Measurements from ENCODE around the gene PPHLN1.

Gene PPHLN1

DNA sequence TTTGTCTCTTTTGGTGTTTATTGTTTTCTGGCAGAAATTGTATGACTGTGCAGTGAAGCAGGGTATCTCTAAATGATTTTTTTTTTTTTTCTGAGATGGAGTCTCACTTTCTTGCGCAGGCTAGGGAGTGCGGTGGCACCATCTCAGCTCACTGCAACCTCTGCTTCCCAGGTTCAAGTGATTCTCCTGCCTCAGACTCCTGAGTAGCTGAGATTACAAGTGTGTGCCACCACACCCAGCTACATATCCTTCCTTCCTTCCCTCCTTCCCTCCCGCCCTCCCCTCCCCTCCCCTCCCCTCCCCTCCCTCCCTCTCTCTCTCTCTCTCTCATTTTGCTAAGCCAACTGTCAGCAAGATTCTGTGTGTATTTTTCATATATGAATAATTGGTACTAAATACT, 94.4 kb downstream of the PPHLN1 start:
- Histone ChIP-seq H3K9ac (ENCODE audit: low read depth, low read length) (no peak overlapping the region), H3K9me3 (ENCODE audit: control insufficient read depth, insufficient read depth, low read length) (no peaks in the 10 kb centered on the region), H3K4me1 (ENCODE audit: insufficient read depth, low read length) (no peaks in the 10 kb centered on the region), H3K36me3 (ENCODE audit: insufficient read depth, low read length) (no peaks in the 10 kb centered on the region)

DNA sequence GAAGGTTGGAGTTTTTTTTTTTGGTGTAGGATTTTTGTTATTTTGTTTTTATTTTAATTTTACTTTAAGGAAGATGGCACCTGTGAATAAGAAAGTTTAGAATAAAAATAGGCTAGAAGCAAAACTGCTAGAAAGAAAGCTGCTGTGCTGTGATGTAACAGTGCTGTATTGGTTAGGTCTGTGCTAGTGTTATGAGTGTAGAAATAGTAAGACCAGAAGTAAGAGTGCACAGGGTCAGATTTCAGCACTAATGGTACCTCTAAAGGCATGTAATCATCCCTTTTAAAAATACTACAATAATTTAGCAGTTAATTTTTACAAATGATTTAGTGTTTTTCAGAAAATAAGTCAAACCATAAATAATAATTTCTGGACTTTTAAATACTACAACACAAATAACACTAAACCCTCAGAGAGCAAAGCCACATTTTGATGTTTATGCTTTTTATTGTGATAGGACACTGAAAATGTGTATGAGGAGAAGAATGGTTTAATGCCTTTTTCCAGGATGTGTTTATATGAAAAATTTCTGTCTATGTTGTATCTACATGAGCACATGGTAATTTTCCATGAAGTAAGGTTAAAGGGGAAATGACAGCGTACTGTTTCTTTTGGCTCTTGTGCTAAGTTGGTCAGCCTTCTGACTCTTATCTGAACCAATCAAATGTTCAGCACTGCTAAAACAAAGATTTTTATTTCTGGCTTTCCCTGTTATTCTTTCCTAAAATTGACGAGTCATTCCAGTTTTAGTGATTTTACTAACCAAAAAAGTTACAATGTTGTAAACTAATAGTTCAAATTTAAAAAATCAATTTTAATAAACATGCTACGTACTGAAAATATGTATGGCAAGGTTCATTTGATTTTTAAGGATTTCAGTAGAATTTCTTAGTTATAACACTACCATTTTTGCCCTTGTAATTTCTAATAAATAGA, 96.1 kb downstream of the PPHLN1 start:
- peaks cover 11% of the 10 kb centered on the region for H3K4me1 ChIP-seq (ENCODE audit: insufficient read depth, low read length)
- no peaks in the 10 kb centered on the region for H3K36me3 ChIP-seq (ENCODE audit: insufficient read depth, low read length)
- H3K9ac ChIP-seq (ENCODE audit: low read depth, low read length), result no peak overlapping the region
- no peaks in the 10 kb centered on the region for H3K9me3 ChIP-seq (ENCODE audit: control insufficient read depth, insufficient read depth, low read length)

DNA sequence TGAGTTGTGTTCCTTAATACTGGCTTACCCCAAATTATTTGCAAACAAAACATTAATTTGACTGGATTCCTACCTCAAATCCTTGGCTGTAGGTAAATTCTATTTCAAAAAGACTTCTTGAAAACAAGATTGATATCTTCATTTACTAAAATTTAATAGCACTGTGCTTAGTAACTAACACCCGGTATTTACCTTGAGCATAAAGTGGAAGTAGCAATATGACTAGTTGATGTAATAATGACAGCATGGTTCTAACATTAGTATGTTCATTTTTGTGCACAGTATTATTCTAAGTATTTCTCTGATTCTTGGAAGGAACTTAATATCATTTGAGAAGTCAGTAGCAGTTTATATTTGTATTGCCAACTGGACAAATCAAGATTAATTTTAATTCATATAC, 96.8 kb downstream of the PPHLN1 start:
- Histone ChIP-seq H3K9ac (ENCODE audit: low read depth, low read length) (no peak overlapping the region), H3K4me1 (ENCODE audit: insufficient read depth, low read length) (peaks cover 11% of the 10 kb centered on the region), H3K36me3 (ENCODE audit: insufficient read depth, low read length) (no peaks in the 10 kb centered on the region), H3K9me3 (ENCODE audit: control insufficient read depth, insufficient read depth, low read length) (no peaks in the 10 kb centered on the region)

DNA sequence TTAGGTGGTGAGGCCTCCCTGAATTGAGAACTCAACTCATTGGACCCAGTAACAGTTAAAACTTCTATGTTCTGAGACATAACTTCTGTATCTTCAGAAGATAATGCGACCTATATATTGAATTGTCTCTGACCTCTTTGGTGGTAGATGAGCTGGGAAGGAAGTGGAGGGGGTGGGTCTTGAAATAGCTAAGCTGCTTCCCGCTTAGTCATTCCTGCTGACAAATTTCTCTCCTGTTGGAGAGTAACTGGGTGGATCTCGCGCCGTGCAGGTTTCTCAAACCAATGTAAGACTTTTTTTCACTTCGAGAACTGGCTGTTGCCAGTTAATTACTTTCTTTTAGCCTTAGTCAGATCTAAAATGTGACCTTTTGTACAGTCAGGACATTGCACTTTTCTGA, 100.8 kb downstream of the PPHLN1 start:
- Histone ChIP-seq H3K9me3 (ENCODE audit: control insufficient read depth, insufficient read depth, low read length) (no peaks in the 10 kb centered on the region), H3K36me3 (ENCODE audit: insufficient read depth, low read length) (0 out of 2 replicates have a peak, but pooled peaks cover under 1% of the 10 kb centered on the region), H3K4me1 (ENCODE audit: insufficient read depth, low read length) (peaks cover 11% of the 10 kb centered on the region), H3K9ac (ENCODE audit: low read depth, low read length) (peak overlapping the region; percentile 27; the same call in 1 of the 2 replicates)

DNA sequence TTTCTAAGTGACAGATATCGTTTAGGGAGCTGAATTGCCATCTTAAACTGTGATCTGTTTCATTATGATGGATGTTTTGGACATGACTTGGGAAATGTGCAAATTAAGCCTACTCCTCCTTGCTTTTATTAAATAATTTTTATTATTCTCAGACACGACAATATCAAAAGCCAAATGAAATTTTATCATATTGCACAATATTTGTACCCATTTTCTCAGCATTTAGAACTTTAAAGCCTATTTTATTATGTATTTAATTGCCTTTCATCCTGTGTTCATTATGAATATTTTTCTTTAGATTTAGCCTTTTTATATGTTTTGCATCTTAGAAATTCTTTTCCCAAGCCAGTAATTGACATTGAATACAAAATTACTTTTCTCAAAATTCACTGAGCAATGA, 102.9 kb downstream of the PPHLN1 start:
- Histone ChIP-seq H3K4me1 (ENCODE audit: insufficient read depth, low read length) (peaks cover 11% of the 10 kb centered on the region), H3K9ac (ENCODE audit: low read depth, low read length) (no peak overlapping the region), H3K36me3 (ENCODE audit: insufficient read depth, low read length) (0 out of 2 replicates have a peak, but pooled peaks cover 3% of the 10 kb centered on the region), H3K9me3 (ENCODE audit: control insufficient read depth, insufficient read depth, low read length) (no peaks in the 10 kb centered on the region)

DNA sequence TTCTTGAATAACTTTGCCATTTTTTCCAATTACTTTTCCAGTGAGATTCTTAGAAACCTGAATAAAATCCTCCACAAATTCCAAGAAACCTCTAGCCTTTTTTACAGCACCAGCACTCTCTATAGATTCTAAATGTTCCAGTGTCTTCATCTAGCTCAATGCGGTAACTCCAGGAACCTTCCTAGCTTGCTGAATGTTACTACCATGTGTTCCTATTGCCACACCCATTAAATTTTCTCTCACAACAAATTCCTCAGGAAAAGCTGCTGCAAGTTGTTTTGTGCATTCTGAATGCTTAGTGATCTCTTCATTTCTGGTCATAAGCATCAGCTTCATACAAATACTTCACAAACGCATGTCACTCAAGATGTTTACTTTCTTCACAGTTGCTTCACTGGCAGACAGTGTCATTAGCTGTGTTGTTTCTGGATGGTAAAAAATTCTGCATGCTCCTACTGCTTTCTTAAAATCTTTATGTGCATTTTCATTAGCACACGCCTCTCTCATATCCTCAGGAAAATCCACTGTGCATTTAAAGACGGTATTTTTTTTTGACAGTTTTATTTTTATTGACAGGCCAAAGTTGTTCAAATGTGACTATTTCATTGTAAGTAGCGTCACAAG, 106.7 kb downstream of the PPHLN1 start:
- H3K9ac ChIP-seq (ENCODE audit: low read depth, low read length), result no peak overlapping the region
- H3K9me3 ChIP-seq (ENCODE audit: control insufficient read depth, insufficient read depth, low read length), result no peaks in the 10 kb centered on the region
- H3K36me3 ChIP-seq (ENCODE audit: insufficient read depth, low read length), result 0 out of 2 replicates have a peak, but pooled peaks cover 3% of the 10 kb centered on the region
- H3K4me1 ChIP-seq (ENCODE audit: insufficient read depth, low read length), result no peaks in the 10 kb centered on the region

DNA sequence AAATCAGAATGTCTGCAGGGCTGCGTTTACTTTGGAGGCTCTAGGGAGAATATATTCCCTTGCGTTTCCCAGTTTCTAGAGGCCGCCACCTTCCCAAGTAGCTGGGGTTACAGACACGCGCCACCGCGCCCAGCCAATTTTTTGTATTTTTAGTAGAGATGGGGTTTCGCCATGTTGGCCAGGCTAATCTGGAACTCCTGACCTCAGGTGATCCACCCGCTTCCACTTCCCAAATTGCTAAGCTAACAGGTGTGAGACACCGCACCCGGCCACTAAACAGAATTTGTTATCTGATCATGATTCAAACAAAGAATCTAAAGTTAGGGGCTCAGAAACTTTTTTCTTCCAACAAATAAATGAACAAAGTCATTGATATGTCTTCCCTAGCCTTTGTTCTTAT, 114.6 kb downstream of the PPHLN1 start:
- no peaks in the 10 kb centered on the region for H3K4me1 ChIP-seq (ENCODE audit: insufficient read depth, low read length)
- H3K9me3 ChIP-seq (ENCODE audit: control insufficient read depth, insufficient read depth, low read length), result no peaks in the 10 kb centered on the region; the same call in 1 of the 2 replicates
- H3K36me3 ChIP-seq (ENCODE audit: insufficient read depth, low read length), result peaks cover 7% of the 10 kb centered on the region
- no peak overlapping the region for H3K9ac ChIP-seq (ENCODE audit: low read depth, low read length)

DNA sequence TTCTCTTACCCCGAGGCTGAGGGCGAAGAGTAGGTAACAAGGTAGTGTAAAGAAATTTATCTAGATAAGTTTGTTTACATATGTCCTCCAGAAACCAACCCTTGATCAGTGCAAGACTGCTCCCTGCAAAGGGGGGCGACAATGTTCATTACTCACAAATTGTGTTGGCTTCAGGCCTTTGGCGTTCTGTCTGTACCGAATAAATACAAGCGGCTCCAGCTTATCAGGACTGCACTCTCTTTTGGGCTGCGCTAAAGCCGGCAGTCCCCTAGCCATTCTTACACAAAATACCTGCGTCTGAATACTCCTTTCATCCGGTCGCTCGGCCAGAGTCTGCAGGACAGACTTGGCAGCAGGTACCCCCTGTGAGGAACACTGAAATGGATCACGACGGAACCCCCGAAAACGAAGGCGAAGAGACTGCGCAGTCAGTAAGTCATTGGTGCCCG, 116.4 kb downstream of the PPHLN1 start:
- peaks cover 11% of the 10 kb centered on the region for H3K36me3 ChIP-seq (ENCODE audit: insufficient read depth, low read length)
- no peak overlapping the region for H3K9ac ChIP-seq (ENCODE audit: low read depth, low read length)
- 0 out of 2 replicates have a peak, but pooled peaks cover 2% of the 10 kb centered on the region for H3K4me1 ChIP-seq (ENCODE audit: insufficient read depth, low read length)
- no peaks in the 10 kb centered on the region; the same call in 1 of the 2 replicates for H3K9me3 ChIP-seq (ENCODE audit: control insufficient read depth, insufficient read depth, low read length)

DNA sequence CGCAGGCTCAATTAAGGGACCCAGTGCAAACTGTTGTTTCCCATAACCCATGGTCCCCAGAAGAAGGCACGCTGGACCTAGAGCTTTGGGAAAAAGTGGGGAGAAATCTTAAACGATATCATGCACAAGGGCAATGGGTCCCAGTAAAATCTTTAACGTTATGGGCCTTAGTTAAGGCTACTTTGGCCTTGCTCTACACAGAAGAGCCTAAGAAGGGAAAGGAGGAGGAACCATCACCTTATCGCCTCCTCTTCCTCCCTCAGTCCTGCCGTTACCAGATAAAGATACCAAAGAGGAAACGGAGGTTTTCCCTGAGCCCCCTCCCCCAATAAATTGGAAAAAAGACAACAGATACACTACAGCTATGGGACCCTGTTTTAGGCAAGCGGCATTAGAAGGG, 116.9 kb downstream of the PPHLN1 start:
- peaks cover 11% of the 10 kb centered on the region for H3K36me3 ChIP-seq (ENCODE audit: insufficient read depth, low read length)
- no peak overlapping the region for H3K9ac ChIP-seq (ENCODE audit: low read depth, low read length)
- H3K4me1 ChIP-seq (ENCODE audit: insufficient read depth, low read length), result 0 out of 2 replicates have a peak, but pooled peaks cover 2% of the 10 kb centered on the region
- H3K9me3 ChIP-seq (ENCODE audit: control insufficient read depth, insufficient read depth, low read length), result no peaks in the 10 kb centered on the region; the same call in 1 of the 2 replicates

DNA sequence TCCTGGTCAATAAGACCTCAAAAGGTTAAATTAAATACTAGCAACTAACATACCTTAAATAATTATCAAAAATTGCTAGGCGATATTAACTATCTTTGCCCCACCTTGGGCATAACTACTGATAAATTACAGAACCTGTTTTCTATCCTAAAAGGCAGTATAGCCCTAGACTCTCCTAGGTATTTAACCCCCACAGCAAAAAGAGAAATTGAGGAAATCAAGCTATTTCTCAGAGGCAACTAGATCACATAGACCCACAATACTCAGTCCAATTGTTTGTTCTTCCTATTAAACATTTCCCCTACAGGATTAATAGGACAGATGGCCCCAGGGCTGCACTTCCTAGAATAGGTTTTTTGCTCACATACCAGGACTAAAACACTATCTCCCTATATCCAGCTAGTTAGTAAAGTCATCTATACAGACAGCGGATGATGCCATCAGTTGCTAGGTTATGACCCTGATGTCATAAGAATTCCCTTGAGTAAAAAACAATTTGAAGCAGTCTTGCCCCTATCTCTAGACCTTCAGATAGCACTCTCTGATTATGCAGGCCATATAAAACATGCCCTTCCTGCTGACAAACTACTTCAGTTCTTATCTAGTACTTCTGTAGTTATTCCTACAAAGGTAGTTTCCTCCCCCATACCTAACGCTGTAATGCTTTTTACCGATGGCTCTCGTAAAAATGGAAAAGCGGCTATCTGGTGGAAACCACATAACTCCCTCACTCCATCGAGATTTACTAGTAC, 118.4 kb downstream of the PPHLN1 start:
- Histone ChIP-seq H3K9ac (ENCODE audit: low read depth, low read length) (no peak overlapping the region), H3K36me3 (ENCODE audit: insufficient read depth, low read length) (peaks cover 11% of the 10 kb centered on the region), H3K9me3 (ENCODE audit: control insufficient read depth, insufficient read depth, low read length) (no peaks in the 10 kb centered on the region; the same call in 1 of the 2 replicates), H3K4me1 (ENCODE audit: insufficient read depth, low read length) (0 out of 2 replicates have a peak, but pooled peaks cover 2% of the 10 kb centered on the region)

DNA sequence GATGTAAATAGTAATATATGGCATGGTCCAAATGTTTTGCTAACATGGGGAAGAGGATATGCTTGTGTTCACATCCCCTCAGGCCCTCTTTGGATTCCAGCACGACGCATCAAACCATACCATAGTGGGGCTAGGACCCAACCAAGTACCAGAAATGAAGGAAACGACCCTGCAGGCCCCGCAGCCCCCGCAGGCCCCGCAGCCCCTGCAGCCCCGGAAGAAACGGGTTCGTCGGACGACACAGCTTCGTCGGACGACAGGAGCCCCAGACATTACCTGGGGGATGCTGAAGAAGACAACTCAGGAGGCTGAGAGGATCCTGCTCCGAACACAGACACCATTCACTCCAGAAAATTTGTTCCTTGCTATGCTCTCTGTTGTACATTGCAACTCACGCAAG, 119.9 kb downstream of the PPHLN1 start:
- no peak overlapping the region for H3K9ac ChIP-seq (ENCODE audit: low read depth, low read length)
- 0 out of 2 replicates have a peak, but pooled peaks cover 6% of the 10 kb centered on the region for H3K4me1 ChIP-seq (ENCODE audit: insufficient read depth, low read length)
- peaks cover 11% of the 10 kb centered on the region for H3K36me3 ChIP-seq (ENCODE audit: insufficient read depth, low read length)
- no peaks in the 10 kb centered on the region; the same call in 1 of the 2 replicates for H3K9me3 ChIP-seq (ENCODE audit: control insufficient read depth, insufficient read depth, low read length)

DNA sequence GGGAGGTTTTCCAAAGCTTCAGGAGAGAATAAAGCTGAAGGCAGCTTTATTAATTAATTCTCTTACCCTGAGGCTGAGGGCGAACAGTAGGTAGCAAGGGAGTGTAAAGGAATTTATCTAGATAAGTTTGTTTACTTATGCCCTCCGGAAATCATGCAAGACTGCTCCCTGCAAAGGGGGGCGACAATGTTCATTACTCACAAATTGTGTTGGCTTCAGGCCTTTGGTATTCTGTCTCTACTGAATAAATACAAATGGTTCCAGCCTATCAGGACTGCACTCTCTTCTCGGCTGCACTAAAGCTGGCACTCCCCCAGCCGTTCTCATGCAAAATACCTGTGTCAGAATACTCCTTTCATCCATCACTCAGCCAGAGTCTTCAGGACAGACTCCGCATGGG, 120.8 kb downstream of the PPHLN1 start:
- peaks cover 11% of the 10 kb centered on the region for H3K36me3 ChIP-seq (ENCODE audit: insufficient read depth, low read length)
- 0 out of 2 replicates have a peak, but pooled peaks cover 6% of the 10 kb centered on the region for H3K4me1 ChIP-seq (ENCODE audit: insufficient read depth, low read length)
- no peaks in the 10 kb centered on the region; the same call in 1 of the 2 replicates for H3K9me3 ChIP-seq (ENCODE audit: control insufficient read depth, insufficient read depth, low read length)
- H3K9ac ChIP-seq (ENCODE audit: low read depth, low read length), result no peak overlapping the region

DNA sequence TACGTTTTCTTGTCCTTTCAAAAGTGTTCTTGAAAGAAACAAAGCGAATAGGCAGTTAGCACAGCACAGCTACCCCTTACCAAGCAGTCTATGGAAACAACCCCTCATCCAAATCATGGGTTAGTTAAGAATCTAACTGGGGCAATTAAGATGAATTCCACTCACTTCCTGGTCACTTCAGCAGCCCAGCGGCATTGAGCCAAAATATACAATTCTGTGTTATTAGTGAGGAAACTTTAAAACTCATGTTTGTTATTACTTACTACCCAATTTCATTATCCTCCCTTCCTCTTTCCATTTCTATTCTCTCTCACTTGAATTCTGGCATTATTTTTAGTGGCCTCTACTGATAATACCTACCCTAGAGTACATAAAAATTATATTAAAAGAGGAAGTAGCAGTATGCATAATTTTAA, 121.4 kb downstream of the PPHLN1 start:
- Histone ChIP-seq H3K4me1 (ENCODE audit: insufficient read depth, low read length) (0 out of 2 replicates have a peak, but pooled peaks cover 6% of the 10 kb centered on the region), H3K36me3 (ENCODE audit: insufficient read depth, low read length) (peaks cover 11% of the 10 kb centered on the region), H3K9ac (ENCODE audit: low read depth, low read length) (no peak overlapping the region), H3K9me3 (ENCODE audit: control insufficient read depth, insufficient read depth, low read length) (no peaks in the 10 kb centered on the region; the same call in 1 of the 2 replicates)

DNA sequence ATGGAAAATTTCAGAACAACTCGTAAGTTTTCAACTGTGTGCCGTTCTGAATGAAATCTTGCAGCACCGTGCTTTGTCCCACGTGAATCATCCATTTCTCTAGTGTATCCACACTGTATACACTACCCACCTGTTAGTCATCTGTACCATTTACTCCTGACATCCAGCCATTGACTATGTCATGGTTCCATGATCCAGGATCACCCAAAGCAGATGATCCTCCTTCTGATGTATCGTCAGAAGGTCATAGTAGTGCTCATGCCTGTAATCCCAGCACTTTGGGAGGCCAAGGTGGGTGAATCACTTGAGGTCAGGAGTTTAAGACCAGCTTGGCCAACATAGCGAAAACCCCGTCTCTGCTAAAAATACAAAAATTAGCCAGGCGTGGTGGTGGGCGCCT, 122.9 kb downstream of the PPHLN1 start:
- H3K36me3 ChIP-seq (ENCODE audit: insufficient read depth, low read length), result peaks cover 8% of the 10 kb centered on the region
- H3K9me3 ChIP-seq (ENCODE audit: control insufficient read depth, insufficient read depth, low read length), result no peaks in the 10 kb centered on the region
- H3K4me1 ChIP-seq (ENCODE audit: insufficient read depth, low read length), result 0 out of 2 replicates have a peak, but pooled peaks cover 6% of the 10 kb centered on the region
- no peak overlapping the region for H3K9ac ChIP-seq (ENCODE audit: low read depth, low read length)

Data from ES-I3 (cell line).